DND-41 (cell line): ENCODE measurements around the gene CTSF.
"Not testable (repeated sequence)": the region's sequence is repeated elsewhere in the genome, so short reads cannot be mapped to it uniquely, and the experiment has no call there.

Experiments
- ATAC-seq: fragments of 200-7000 bp; cut with Tn5 transposase; 3 replicates; pipeline ENCODE4 v1.9.1; 2021; ENCODE audit warnings: low read depth; ENCODE audit not compliant: insufficient read depth
- DNase-seq: peaks from one replicate; pipeline ENCODE4 v3.0.0-alpha.2; 2020
- H2AFZ ChIP-seq: 2 replicates; pipeline ENCODE4 v1.6.0; 2012; ENCODE audit warnings: low read depth, low read length
- H3K27ac ChIP-seq: 2 replicates; pipeline ENCODE4 v1.5.1; 2012; ENCODE audit warnings: low read length, inconsistent platforms
- H3K27me3 ChIP-seq: fragments of 200-600 bp; sonication (generic); 2 replicates; pipeline ENCODE4 v1.6.0; 2012; ENCODE audit warnings: low read length, mild to moderate bottlenecking, inconsistent platforms; ENCODE audit not compliant: insufficient read depth, poor library complexity
- H3K36me3 ChIP-seq: 2 replicates; pipeline ENCODE4 v1.5.1; 2012; ENCODE audit warnings: low read length, inconsistent platforms; ENCODE audit not compliant: insufficient read depth
- H3K4me1 ChIP-seq: 2 replicates; pipeline ENCODE4 v1.5.1; 2012; ENCODE audit warnings: mild to moderate bottlenecking, low read length; ENCODE audit not compliant: insufficient read depth
- H3K4me2 ChIP-seq: 2 replicates; pipeline ENCODE4 v1.6.0; 2012; ENCODE audit warnings: mild to moderate bottlenecking, moderate library complexity, low read length, inconsistent platforms; ENCODE audit not compliant: insufficient read depth
- H3K4me3 ChIP-seq, 2 experiments: fragments of 200-600 bp in 1 of 2; shearing (Covaris generic) in 1 of 2; 2 replicates each; pipeline ENCODE4 v1.5.1; 2012 to 2016; ENCODE audit warnings: inconsistent platforms in 2 of 2, low read length in 2 of 2, mild to moderate bottlenecking in 2 of 2, low read depth in 1 of 2, moderate library complexity in 1 of 2
- H3K79me2 ChIP-seq: 2 replicates; pipeline ENCODE4 v1.6.0; 2012; ENCODE audit warnings: low read length, inconsistent platforms; ENCODE audit not compliant: insufficient read depth
- H3K9ac ChIP-seq: 2 replicates; pipeline ENCODE4 v1.6.0; 2012; ENCODE audit warnings: low read depth, mild to moderate bottlenecking, inconsistent platforms, low read length, moderate library complexity
- H3K9me3 ChIP-seq: 2 replicates; pipeline ENCODE4 v1.5.1; 2012; ENCODE audit warnings: low read length, moderate library complexity, mild to moderate bottlenecking, inconsistent platforms; ENCODE audit not compliant: insufficient read depth, severe bottlenecking
- H4K20me1 ChIP-seq: 2 replicates; pipeline ENCODE4 v1.6.0; 2012; ENCODE audit warnings: low read length; ENCODE audit not compliant: insufficient read depth
- CTCF ChIP-seq: IDR thresholded peaks from 2 replicates; pipeline ENCODE4 v1.5.1; 2012; ENCODE audit warnings: borderline replicate concordance, low read length, moderate library complexity, mild to moderate bottlenecking; ENCODE audit not compliant: poor library complexity, severe bottlenecking; ENCODE audit errors: extremely low read depth
- EZH2 ChIP-seq: IDR thresholded peaks from 3 replicates; pipeline ENCODE4 v1.6.1; 2012; ENCODE audit warnings: borderline replicate concordance, low read depth, mild to moderate bottlenecking, moderate library complexity, low read length, inconsistent platforms; ENCODE audit not compliant: severe bottlenecking

CTSF gene

DNA sequence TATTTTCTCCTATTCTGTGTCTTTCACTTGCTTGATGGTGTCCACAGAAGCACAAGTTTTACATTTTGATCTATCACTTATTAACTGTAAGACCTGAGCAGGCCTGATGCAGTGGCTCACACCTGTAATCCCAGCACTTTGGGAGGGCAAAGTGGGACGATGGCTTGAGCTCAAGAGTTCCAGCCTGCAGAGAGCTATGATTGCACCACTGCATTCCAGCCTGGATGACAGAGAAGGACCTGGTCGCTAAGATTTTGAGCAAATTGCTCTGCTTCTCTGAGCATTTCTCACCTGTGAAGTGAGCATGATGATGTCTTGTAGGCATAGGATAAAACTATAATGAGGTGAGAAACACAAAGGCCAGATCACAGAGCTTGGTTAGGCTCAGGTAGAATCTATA lies 17.7 kb upstream of the CTSF start:
- Histone ChIP-seq H2AFZ (no peak overlapping the region), H3K9ac (no peak overlapping the region), H4K20me1 (no peaks in the 10 kb centered on the region), H3K79me2 (no peaks in the 10 kb centered on the region), H3K27ac (no peak overlapping the region), H3K4me2 (no peak overlapping the region), H3K4me3 (no peak overlapping the region), H3K9me3 (peaks cover 5% of the 10 kb centered on the region), H3K27me3 (no peaks in the 10 kb centered on the region), H3K36me3 (no peaks in the 10 kb centered on the region), H3K4me1 (no peaks in the 10 kb centered on the region)
- no peak for DNase-seq
- TF ChIP-seq CTCF (no peak), EZH2 (no peak)
- ATAC-seq: no peak

DNA sequence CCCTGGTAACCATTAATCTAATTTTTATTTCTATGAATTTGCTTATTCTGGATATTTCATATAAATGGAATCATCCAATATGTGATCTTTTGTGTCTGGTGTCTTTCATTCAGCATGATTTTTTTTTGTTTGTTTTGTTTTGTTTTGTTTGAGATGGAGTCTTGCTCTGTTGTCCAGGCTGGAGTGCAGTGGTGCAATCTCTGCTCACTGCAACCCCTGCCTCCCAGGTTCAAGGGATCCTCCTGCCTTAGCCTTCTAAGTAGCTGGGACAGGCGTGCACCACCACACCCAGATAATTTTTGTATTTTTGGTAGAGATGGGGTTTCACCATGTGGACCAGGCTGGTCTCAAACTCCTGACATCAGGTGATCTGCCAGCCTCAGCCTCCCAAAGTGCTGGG lies 17.0 kb upstream of the CTSF start:
- H3K4me3 ChIP-seq, H4K20me1 ChIP-seq, H3K9me3 ChIP-seq, H3K9ac ChIP-seq, H3K4me1 ChIP-seq, H3K27me3 ChIP-seq, H3K36me3 ChIP-seq, H3K79me2 ChIP-seq, ATAC-seq, H3K27ac ChIP-seq, H3K4me2 ChIP-seq, DNase-seq, H2AFZ ChIP-seq: not testable (repeated sequence)

DNA sequence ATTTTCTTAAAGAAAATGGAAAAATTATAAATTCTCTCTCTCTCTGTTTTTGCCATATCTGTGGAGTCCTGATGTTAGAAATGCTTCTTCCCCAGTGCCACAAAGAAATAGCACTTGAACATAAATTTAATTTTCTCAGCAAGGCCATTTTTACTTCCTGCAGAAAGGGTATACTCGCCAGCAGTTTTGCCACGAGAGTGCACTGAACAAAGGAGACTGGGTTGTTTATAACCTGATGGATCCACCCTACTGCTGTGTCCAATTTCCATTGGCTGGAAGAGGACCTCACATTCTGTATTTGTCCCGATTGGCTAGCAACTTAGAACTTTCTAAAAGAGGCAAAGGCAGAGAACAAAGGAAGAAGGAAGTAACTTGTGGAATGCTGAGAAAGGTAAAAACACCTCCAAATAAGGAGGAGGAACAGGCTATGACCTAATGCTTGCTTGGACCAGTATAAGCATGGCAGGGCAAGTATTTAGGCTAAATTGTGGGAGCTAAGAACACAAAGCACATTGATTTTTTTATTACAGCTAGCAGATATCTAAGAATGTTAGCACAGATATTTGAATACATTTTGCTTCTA lies 14.2 kb upstream of the CTSF start:
- H3K4me2 ChIP-seq, H2AFZ ChIP-seq, DNase-seq, H3K27ac ChIP-seq, H3K9me3 ChIP-seq, ATAC-seq, H3K27me3 ChIP-seq, H3K79me2 ChIP-seq, H4K20me1 ChIP-seq, H3K4me3 ChIP-seq, H3K9ac ChIP-seq, H3K36me3 ChIP-seq, H3K4me1 ChIP-seq: not testable (repeated sequence)

DNA sequence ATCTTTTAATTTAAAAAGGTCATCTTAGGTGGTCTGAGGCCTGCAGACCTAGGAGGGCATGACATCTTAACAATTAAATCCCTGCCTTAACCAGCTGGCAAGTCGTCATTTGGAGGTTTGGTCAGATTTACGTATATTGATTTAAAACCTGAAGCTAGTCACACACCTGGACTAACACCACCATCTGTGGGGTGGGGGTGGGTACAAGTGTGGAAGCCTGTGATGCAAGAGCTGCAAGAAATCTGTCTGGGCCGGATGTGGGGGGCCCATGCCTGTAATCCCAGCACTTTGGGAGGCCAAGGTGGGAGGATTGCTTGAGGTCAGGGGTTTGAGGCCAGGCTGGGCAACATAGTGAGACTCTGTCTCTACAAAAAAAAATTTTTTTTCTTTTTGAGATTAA lies 12.9 kb upstream of the CTSF start:
- no peak for TF ChIP-seq CTCF
- no peak for TF ChIP-seq EZH2
- H3K79me2 ChIP-seq: no peaks in the 10 kb centered on the region
- no peaks in the 10 kb centered on the region for H3K27me3 ChIP-seq
- DNase-seq: no peak
- no peak overlapping the region for H3K4me2 ChIP-seq
- no peak overlapping the region for H3K9ac ChIP-seq
- H3K4me1 ChIP-seq: peaks cover 4% of the 10 kb centered on the region
- no peaks in the 10 kb centered on the region for H3K36me3 ChIP-seq
- no peaks in the 10 kb centered on the region for H4K20me1 ChIP-seq
- no peak overlapping the region for H3K4me3 ChIP-seq
- H3K27ac ChIP-seq: no peak overlapping the region
- no peak overlapping the region for H2AFZ ChIP-seq
- ATAC-seq: no peak
- H3K9me3 ChIP-seq: peaks cover 5% of the 10 kb centered on the region
